C4-2B (cell line): ENCODE measurements around the gene SLC16A1.

ENCODE experiments used
- H3K27ac ChIP-seq: fragments of 450-650 bp; 2 replicates; pipeline ENCODE4 v1.5.1; 2017
- CTCF ChIP-seq: fragments of 450-650 bp; conservative IDR thresholded peaks from 2 replicates; pipeline ENCODE4 v1.5.1; 2017; ENCODE audit warnings: mild to moderate bottlenecking
- ZFX ChIP-seq: fragments of 450-650 bp; IDR thresholded peaks from 2 replicates; pipeline ENCODE4 v1.6.1; 2017

The SLC16A1 gene

GRCh38 chr1:112992780-112993179, 36.8 kb upstream of the SLC16A1 start:
- no peak overlapping the region for H3K27ac ChIP-seq
- TF ChIP-seq CTCF = no peak
- TF ChIP-seq ZFX = no peak

- no peak for TF ChIP-seq ZFX
- TF ChIP-seq CTCF = no peak
- H3K27ac ChIP-seq = no peak overlapping the region
Observed at GRCh38 chr1:112991402-112992120, 35.6 kb upstream of the SLC16A1 start.

- TF ChIP-seq ZFX = no peak
- no peak for TF ChIP-seq CTCF
- H3K27ac ChIP-seq = no peak overlapping the region
Observed at GRCh38 chr1:112990271-112990670, 34.3 kb upstream of the SLC16A1 start.

- TF ChIP-seq CTCF (no peak), ZFX (no peak)
- no peak overlapping the region for H3K27ac ChIP-seq
Observed at GRCh38 chr1:112988367-112988766, 32.4 kb upstream of the SLC16A1 start.

GRCh38 chr1:112985123-112985522, 29.1 kb upstream of the SLC16A1 start:
- TF ChIP-seq ZFX = no peak
- H3K27ac ChIP-seq = no peak overlapping the region

- no peak overlapping the region for H3K27ac ChIP-seq
- TF ChIP-seq ZFX = no peak
- no peak for TF ChIP-seq CTCF
Observed at GRCh38 chr1:112983537-112984131, 27.6 kb upstream of the SLC16A1 start.

GRCh38 chr1:112982853-112983536, 27.0 kb upstream of the SLC16A1 start:
- TF ChIP-seq ZFX = no peak
- TF ChIP-seq CTCF = no peak
- no peak overlapping the region for H3K27ac ChIP-seq
